ENCODE measurements around the gene COQ8B.
"Not testable (repeated sequence)": the region's sequence is repeated elsewhere in the genome, so short reads cannot be mapped to it uniquely, and the experiment has no call there.

Gene COQ8B

DNA sequence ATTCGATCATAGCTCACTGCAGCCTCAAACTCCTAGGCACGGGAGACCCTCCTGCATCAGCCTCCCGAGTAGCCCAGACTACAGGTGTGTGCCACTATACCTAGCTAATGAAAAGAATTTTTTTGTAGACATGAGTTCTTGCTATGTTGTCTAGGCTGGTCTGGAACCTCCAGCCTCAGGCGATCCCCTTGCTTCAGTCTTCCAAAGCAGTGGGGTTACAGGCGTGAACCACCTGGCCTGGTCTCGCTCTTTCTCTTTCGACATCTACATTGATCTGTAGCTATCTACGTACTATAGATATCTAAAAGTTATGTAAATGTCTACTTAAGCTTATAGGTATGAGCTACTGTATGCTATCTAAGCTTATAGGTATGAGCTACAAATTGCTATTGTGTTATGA is 58.7 kb downstream of the COQ8B start:
- no peak for DNase-seq (ENCODE audit: low read depth, low spot score)
- POLR2A ChIA-PET = no interaction called here

DNA sequence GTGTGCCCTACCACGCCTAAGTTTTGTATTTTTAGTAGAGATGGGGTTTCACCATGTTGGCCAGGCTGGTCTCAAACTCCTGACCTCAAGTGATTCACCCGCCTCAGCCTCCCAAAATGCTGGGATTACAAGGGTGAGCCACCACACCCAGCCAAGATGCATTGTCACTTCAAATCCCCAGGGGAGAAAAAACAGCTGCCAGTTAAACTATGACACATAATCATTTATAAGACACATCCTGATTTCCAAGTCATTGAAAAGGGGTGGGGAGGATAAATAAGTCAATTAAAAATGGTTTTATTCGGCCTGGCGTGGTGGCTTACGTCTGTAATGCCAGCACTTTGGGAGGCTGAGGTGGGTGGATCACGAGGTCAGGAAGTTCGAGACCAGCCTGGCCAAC is 61.0 kb downstream of the COQ8B start:
- ChIA-PET CTCF (interaction anchor here (1.1 to 4.1 kb wide), 2 partner anchors 21 to 151 kb away, joined by 3 to 20 read pairs; no protein-coding TSS in a partner anchor), POLR2A (interaction anchor here (0.7 to 1.3 kb wide), 2 partner anchors 7 to 32 kb away, joined by 3 to 4 read pairs; no protein-coding TSS in a partner anchor)
- not testable (repeated sequence) for H3K4me3 ChIP-seq (ENCODE audit: low read depth, low read length); DNase-seq (ENCODE audit: low read depth, low spot score)

More for the DNA sequence above, 58.7 kb downstream of the COQ8B start:
- CTCF ChIA-PET = interaction anchor here (0.6 to 4.1 kb wide), 5 partner anchors 12 to 148 kb away, joined by 3 to 20 read pairs (median 3); no protein-coding TSS in a partner anchor
- TF ChIP-seq, protein P1, sequence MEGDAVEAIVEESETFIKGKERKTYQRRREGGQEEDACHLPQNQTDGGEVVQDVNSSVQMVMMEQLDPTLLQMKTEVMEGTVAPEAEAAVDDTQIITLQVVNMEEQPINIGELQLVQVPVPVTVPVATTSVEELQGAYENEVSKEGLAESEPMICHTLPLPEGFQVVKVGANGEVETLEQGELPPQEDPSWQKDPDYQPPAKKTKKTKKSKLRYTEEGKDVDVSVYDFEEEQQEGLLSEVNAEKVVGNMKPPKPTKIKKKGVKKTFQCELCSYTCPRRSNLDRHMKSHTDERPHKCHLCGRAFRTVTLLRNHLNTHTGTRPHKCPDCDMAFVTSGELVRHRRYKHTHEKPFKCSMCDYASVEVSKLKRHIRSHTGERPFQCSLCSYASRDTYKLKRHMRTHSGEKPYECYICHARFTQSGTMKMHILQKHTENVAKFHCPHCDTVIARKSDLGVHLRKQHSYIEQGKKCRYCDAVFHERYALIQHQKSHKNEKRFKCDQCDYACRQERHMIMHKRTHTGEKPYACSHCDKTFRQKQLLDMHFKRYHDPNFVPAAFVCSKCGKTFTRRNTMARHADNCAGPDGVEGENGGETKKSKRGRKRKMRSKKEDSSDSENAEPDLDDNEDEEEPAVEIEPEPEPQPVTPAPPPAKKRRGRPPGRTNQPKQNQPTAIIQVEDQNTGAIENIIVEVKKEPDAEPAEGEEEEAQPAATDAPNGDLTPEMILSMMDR (IDR thresholded peaks at IDR 0.05; ENCODE audit: insufficient read depth, low read length, missing control alignments) = no peak
- no peak overlapping the region for H3K4me3 ChIP-seq (ENCODE audit: low read depth, low read length)

DNA sequence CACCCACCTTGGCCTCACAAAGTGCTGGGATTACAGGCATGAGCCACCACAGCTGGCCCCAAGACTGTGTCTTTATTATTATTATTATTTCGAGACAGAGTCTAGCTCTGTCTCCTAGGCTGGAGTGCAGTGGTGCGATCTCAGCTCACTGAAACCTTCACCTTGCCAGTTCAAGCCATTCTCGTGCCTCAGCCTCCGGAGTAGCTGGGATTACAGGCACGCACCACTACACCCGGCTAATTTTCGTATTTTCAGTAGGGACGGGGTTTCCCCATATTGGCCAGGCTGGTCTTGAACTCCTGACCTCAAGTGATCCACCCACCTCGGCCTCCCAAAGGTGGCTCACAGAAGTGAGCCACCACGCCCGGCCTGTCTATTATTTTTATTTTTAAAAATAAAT is 64.4 kb downstream of the COQ8B start:
- POLR2A ChIA-PET; DNase-seq (ENCODE audit: low read depth, low spot score); H3K4me3 ChIP-seq (ENCODE audit: low read depth, low read length): not testable (repeated sequence)
- CTCF ChIA-PET = interaction anchor here (0.9 to 4.4 kb wide), 3 partner anchors 10 to 155 kb away, joined by 3 to 42 read pairs (median 22); no protein-coding TSS in a partner anchor

DNA sequence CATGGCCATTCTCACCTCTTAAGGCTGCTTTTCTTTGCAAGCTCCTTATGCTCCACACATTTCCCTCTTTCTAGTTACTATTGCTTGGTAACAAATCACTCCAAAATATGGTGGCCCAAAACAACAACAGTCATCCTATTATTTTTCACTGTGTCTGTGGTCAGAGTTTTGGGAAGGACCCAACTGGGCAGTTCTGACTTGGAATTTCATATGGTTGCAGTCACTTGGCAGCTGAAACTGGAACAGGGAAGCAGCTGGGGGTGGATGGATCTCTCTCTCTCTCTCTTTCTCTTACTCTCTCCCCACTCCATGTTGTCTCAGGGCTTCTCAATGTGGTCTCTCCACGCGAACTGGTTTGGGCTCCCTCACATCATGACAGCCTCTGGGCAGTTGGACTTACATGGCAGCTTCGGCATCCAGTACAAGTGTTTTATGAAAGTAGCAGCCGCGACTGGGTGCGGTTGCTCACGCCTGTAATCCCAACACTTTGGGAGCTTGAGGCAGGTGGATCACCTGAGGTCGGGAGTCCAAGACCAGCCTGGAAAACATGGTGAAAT is 65.9 kb downstream of the COQ8B start:
- no peak overlapping the region for H3K4me3 ChIP-seq (ENCODE audit: low read depth, low read length)
- DNase-seq (ENCODE audit: low read depth, low spot score) = no peak
- TF ChIP-seq, protein P1 (IDR thresholded peaks at IDR 0.05; ENCODE audit: insufficient read depth, low read length, missing control alignments) = no peak
- CTCF ChIA-PET = interaction anchor here (1.1 to 4.4 kb wide), 3 partner anchors 11 to 169 kb away, joined by 3 to 42 read pairs (median 22); no protein-coding TSS in a partner anchor
- POLR2A ChIA-PET = no interaction called here

DNA sequence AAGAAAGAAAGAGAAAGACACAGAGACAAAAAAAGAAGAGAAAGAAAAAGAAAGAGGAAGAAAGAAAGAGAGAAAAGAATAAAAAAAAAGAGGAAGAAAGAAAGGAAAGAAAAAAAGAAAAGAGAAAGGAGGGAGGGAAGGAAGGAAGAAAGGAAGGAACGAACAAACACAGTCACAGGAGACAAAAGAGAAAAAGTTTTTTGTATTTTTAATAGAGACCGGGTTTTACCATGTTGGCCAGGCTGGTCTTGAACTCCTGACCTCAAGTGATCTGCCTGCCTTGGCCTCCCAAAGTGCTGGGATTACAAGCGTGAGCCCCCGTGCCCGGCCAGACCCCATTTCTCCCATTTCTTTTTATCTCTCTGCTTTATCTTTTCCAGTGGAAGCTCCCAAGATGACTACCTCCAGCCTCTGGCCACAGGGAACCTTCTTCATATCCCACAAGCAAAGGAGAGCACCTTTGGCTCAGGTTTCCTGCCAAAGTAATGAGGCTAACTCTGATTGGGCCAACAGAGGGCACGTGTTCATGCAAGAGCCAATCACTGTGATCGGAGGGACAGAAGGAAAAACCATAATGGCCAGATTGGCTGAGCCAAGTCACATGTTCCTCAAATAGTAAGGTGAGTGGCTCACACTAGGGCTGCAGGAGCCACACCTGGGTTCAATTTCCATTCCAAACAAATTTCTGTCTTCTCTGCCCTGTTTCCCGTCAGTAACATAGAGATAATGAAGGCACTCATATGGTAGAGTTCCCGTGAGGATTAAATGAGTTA is 66.6 kb downstream of the COQ8B start:
- H3K4me3 ChIP-seq (ENCODE audit: low read depth, low read length); POLR2A ChIA-PET; DNase-seq (ENCODE audit: low read depth, low spot score): not testable (repeated sequence)
- CTCF ChIA-PET = interaction anchor here (1.1 to 4.4 kb wide), 3 partner anchors 12 to 170 kb away, joined by 3 to 42 read pairs (median 22); no protein-coding TSS in a partner anchor

DNA sequence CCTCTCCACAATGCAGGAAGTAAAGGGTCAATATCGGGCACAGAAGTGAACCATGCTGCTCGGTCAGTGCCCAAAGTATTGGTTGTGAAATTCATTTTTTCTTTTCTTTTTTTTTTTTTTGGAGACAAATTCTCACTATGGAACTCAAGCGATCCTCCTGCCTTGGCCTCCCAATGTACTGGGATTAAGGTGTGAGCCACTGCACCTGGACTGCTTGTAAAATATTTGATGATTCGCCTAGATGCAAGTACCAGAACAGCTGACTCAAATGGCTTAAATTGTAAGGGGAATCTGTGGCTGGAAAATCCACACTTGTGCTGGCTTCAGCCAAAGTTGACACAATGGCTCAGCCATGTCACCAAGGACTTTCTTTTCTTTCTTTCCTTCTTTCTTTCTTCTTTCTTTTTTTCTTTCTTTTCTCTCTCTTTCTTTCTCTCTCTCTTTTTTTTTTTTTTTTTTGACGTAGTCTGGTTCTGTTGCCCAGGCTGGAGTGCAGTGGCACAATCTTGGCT is 69.9 kb downstream of the COQ8B start:
- CTCF ChIA-PET = interaction anchor here (1.4 to 6.2 kb wide), 4 partner anchors 11 to 30 kb away, joined by 6 to 139 read pairs (median 14); no protein-coding TSS in a partner anchor
- H3K4me3 ChIP-seq (ENCODE audit: low read depth, low read length) = no peak overlapping the region
- TF ChIP-seq, protein P1 (IDR thresholded peaks at IDR 0.05; ENCODE audit: insufficient read depth, low read length, missing control alignments) = no peak

DNA sequence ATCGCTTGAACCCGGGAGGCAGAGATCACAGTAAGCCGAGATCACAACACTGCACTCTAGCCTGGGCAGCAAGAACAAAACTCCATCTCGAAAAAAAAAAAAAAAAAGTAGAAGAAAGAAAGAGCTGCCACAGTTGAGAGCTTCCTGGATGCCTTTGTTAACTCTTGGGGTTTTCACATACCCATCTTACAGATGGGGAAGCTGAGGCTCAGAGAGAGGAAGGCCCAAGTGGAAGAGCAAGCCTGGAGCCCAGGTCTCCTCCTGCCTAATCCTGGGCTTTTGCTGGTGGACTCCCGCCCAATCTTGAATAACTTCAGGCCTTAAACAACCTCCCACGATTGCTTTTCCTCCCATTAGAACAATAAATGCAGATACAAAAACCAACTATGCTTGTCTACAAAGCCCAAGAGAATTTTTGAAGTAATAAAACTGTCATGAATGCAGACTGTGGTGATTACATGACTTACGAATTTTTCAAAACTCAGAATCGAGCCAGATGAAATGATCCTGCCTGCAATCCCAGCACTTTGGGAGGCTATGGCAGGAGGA is 73.9 kb downstream of the COQ8B start:
- no peak for DNase-seq (ENCODE audit: low read depth, low spot score)
- TF ChIP-seq, protein P1 (IDR thresholded peaks at IDR 0.05; ENCODE audit: insufficient read depth, low read length, missing control alignments) = no peak
- POLR2A ChIA-PET = no interaction called here
- no peak overlapping the region for H3K4me3 ChIP-seq (ENCODE audit: low read depth, low read length)
- CTCF ChIA-PET = interaction anchor here (1.1 to 6.2 kb wide), 3 partner anchors 9 to 40 kb away, joined by 4 to 139 read pairs (median 8); no protein-coding TSS in a partner anchor

More for the DNA sequence above, 69.9 kb downstream of the COQ8B start:
- POLR2A ChIA-PET = interaction anchor here (0.6 to 1.1 kb wide), 2 partner anchors 12 to 31 kb away, joined by 3 to 4 read pairs; no protein-coding TSS in a partner anchor
- DNase-seq (ENCODE audit: low read depth, low spot score) = no peak
